ENCODE results near the gene SCO1. TPM values are rescaled to one million over a fixed set of nuclear protein-coding genes. Genes with fewer than 3 reads are reported as not detected.

SCO1 gene
- total RNA-seq, 1 donor, result 18.8 TPM

- H3K36me3 ChIP-seq (ENCODE audit: insufficient read depth, low read length), result peaks cover 37% of the 10 kb centered on the region
- no peak for DNase-seq (ENCODE audit: insufficient read length, low spot score, missing footprints)
- H3K4me1 ChIP-seq (ENCODE audit: insufficient read depth, low read length), result no peaks in the 10 kb centered on the region
- H4K20me1 ChIP-seq (ENCODE audit: insufficient read depth, low read length), result no peaks in the 10 kb centered on the region
- TF ChIP-seq, protein P1, sequence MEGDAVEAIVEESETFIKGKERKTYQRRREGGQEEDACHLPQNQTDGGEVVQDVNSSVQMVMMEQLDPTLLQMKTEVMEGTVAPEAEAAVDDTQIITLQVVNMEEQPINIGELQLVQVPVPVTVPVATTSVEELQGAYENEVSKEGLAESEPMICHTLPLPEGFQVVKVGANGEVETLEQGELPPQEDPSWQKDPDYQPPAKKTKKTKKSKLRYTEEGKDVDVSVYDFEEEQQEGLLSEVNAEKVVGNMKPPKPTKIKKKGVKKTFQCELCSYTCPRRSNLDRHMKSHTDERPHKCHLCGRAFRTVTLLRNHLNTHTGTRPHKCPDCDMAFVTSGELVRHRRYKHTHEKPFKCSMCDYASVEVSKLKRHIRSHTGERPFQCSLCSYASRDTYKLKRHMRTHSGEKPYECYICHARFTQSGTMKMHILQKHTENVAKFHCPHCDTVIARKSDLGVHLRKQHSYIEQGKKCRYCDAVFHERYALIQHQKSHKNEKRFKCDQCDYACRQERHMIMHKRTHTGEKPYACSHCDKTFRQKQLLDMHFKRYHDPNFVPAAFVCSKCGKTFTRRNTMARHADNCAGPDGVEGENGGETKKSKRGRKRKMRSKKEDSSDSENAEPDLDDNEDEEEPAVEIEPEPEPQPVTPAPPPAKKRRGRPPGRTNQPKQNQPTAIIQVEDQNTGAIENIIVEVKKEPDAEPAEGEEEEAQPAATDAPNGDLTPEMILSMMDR (IDR thresholded peaks at IDR 0.05; ENCODE audit: extremely low read depth, low read depth, low read length), result no peak
- H2AFZ ChIP-seq (ENCODE audit: low read length), result no peak overlapping the region
- no peaks in the 10 kb centered on the region for H3K27me3 ChIP-seq (ENCODE audit: insufficient read depth, low read length)
- no peaks in the 10 kb centered on the region for H3K9me3 ChIP-seq (ENCODE audit: low read depth, low read length)
- H3K79me2 ChIP-seq (ENCODE audit: insufficient read depth, low read length), result peaks cover 36% of the 10 kb centered on the region
- no peak overlapping the region for H3K27ac ChIP-seq (ENCODE audit: low read depth, low read length)
- H3K4me2 ChIP-seq (ENCODE audit: insufficient read depth, low read length), result no peak overlapping the region
- H3K4me3 ChIP-seq (ENCODE audit: insufficient read depth, low read length), result no peak overlapping the region
These were observed 9.8 kb downstream of the SCO1 start for GRCh38 chr17:10687499-10687898.

GRCh38 chr17:10683853-10684252, 13.5 kb downstream of the SCO1 start:
- H3K27ac ChIP-seq (ENCODE audit: low read depth, low read length), result peak overlapping the region; percentile 4
- peak; percentile 72 for DNase-seq (ENCODE audit: insufficient read length, low spot score, missing footprints)
- peaks cover 33% of the 10 kb centered on the region for H3K36me3 ChIP-seq (ENCODE audit: insufficient read depth, low read length)

GRCh38 chr17:10681866-10682446, 15.4 kb downstream of the SCO1 start:
- peak overlapping the region; percentile 50 for H3K27ac ChIP-seq (ENCODE audit: low read depth, low read length)

More at GRCh38 chr17:10683853-10684252, 13.5 kb downstream of the SCO1 start:
- no peaks in the 10 kb centered on the region for H3K27me3 ChIP-seq (ENCODE audit: insufficient read depth, low read length)
- H4K20me1 ChIP-seq (ENCODE audit: insufficient read depth, low read length), result no peaks in the 10 kb centered on the region
- H3K4me3 ChIP-seq (ENCODE audit: insufficient read depth, low read length), result no peak overlapping the region
- H3K4me1 ChIP-seq (ENCODE audit: insufficient read depth, low read length), result peaks cover 8% of the 10 kb centered on the region
- no peak overlapping the region for H3K4me2 ChIP-seq (ENCODE audit: insufficient read depth, low read length)
- no peaks in the 10 kb centered on the region for H3K9me3 ChIP-seq (ENCODE audit: low read depth, low read length)
- TF ChIP-seq, protein P1 (IDR thresholded peaks at IDR 0.05; ENCODE audit: extremely low read depth, low read depth, low read length), result peak; percentile 63
- H3K79me2 ChIP-seq (ENCODE audit: insufficient read depth, low read length), result peaks cover 5% of the 10 kb centered on the region
- H2AFZ ChIP-seq (ENCODE audit: low read length), result no peak overlapping the region

DNA sequence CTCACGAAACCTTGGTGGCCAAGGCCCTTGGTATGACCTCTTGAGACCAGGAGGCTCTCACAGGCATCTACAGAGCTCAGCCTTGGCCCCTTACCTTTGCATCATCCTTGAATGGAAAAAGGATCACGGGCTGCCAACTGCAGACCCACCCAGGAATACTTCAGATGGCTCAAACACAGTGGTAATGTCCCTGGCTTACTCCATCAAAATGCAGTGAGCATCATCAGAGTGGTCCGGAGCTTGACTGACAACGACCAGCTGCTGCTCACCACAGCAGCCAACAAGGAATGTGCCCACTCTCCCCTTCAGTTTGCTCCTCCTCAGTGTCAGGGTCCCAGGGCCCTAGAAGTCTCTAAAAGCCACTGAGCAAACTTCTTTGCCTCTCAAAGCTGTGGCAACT, 22.6 kb downstream of the SCO1 start:
- no peaks in the 10 kb centered on the region for H3K79me2 ChIP-seq (ENCODE audit: insufficient read depth, low read length)
- H3K4me3 ChIP-seq (ENCODE audit: insufficient read depth, low read length), result no peak overlapping the region
- TF ChIP-seq, protein P1 (IDR thresholded peaks at IDR 0.05; ENCODE audit: extremely low read depth, low read depth, low read length), result no peak
- no peaks in the 10 kb centered on the region for H3K9me3 ChIP-seq (ENCODE audit: low read depth, low read length)
- no peaks in the 10 kb centered on the region for H3K4me1 ChIP-seq (ENCODE audit: insufficient read depth, low read length)
- H3K4me2 ChIP-seq (ENCODE audit: insufficient read depth, low read length), result no peak overlapping the region
- DNase-seq (ENCODE audit: insufficient read length, low spot score, missing footprints), result no peak
- peaks cover 21% of the 10 kb centered on the region for H3K36me3 ChIP-seq (ENCODE audit: insufficient read depth, low read length)
- no peak overlapping the region for H3K27ac ChIP-seq (ENCODE audit: low read depth, low read length)
- H3K27me3 ChIP-seq (ENCODE audit: insufficient read depth, low read length), result no peaks in the 10 kb centered on the region
- no peak overlapping the region for H2AFZ ChIP-seq (ENCODE audit: low read length)
- H4K20me1 ChIP-seq (ENCODE audit: insufficient read depth, low read length), result no peaks in the 10 kb centered on the region

More at GRCh38 chr17:10681866-10682446, 15.4 kb downstream of the SCO1 start:
- Histone ChIP-seq H3K4me2 (ENCODE audit: insufficient read depth, low read length) (no peak overlapping the region), H3K9me3 (ENCODE audit: low read depth, low read length) (no peaks in the 10 kb centered on the region), H2AFZ (ENCODE audit: low read length) (no peak overlapping the region), H3K27me3 (ENCODE audit: insufficient read depth, low read length) (no peaks in the 10 kb centered on the region), H4K20me1 (ENCODE audit: insufficient read depth, low read length) (no peaks in the 10 kb centered on the region), H3K4me3 (ENCODE audit: insufficient read depth, low read length) (no peak overlapping the region), H3K4me1 (ENCODE audit: insufficient read depth, low read length) (peaks cover 8% of the 10 kb centered on the region), H3K79me2 (ENCODE audit: insufficient read depth, low read length) (no peaks in the 10 kb centered on the region), H3K36me3 (ENCODE audit: insufficient read depth, low read length) (peaks cover 38% of the 10 kb centered on the region)
- TF ChIP-seq, protein P1 (IDR thresholded peaks at IDR 0.05; ENCODE audit: extremely low read depth, low read depth, low read length), result no peak
- DNase-seq (ENCODE audit: insufficient read length, low spot score, missing footprints), result peak; percentile 21

Measured in osteoblast (primary cell).